Activated CD4-positive, alpha-beta memory T cell treated with anti-CD3 and anti-CD28 coated beads for 36 hours (primary cell): Measurements from ENCODE around the gene CCDC184. TPM values are rescaled to one million over a fixed set of nuclear protein-coding genes. Genes with fewer than 3 reads are reported as not detected.
A peak's percentile ranks its signal among the peaks of the same experiment; 100 is the strongest.

Experiments used
- CTCF ChIA-PET: fragments of 350-600 bp; sonication (Branson Sonifier 250); formaldehyde crosslinking; loops from one replicate; lab custom pipeline; 2021; ENCODE audit warnings: antibody characterized with exemption, inconsistent platforms; lab: Charles Lee
- POLR2A ChIA-PET: fragments of 350-600 bp; sonication (Branson Sonifier 250); formaldehyde crosslinking; loops from one replicate; lab custom pipeline; 2021; ENCODE audit warnings: antibody characterized with exemption; lab: Charles Lee
- DNase-seq: peaks from one replicate; pipeline ENCODE4 v3.0.0-alpha.2; 2020
- H3K27ac Mint-ChIP-seq: one replicate; pipeline ENCODE4 v1.8.0; 2021; ENCODE audit warnings: mixed read lengths
- H3K27me3 Mint-ChIP-seq: one replicate; pipeline ENCODE4 v1.8.0; 2021; ENCODE audit warnings: mixed read lengths
- H3K36me3 Mint-ChIP-seq: one replicate; pipeline ENCODE4 v1.8.0; 2021; ENCODE audit warnings: mixed read lengths
- H3K4me1 Mint-ChIP-seq: one replicate; pipeline ENCODE4 v1.8.0; 2021; ENCODE audit warnings: low read depth, mixed read lengths
- H3K4me3 Mint-ChIP-seq: one replicate; pipeline ENCODE4 v1.8.0; 2021; ENCODE audit warnings: mild to moderate bottlenecking, mixed read lengths
- H3K9me3 Mint-ChIP-seq: one replicate; pipeline ENCODE4 v1.8.0; 2021; ENCODE audit warnings: mixed read lengths
- intact Hi-C: fragments of 100-400 bp; cut with micrococcal nuclease; formaldehyde crosslinking; loops from one replicate; pipeline ENCODE4 v1.15.1; 2023
- total RNA-seq, 2 experiments: library from RNA; stranded (reverse); gene quantifications; one replicate each; pipeline ENCODE4 v1.2.3, GENCODE V29; 2021

CCDC184 gene
- total RNA-seq, 2 experiments from 2014 or later, result 0.36 to 0.40 TPM

DNA sequence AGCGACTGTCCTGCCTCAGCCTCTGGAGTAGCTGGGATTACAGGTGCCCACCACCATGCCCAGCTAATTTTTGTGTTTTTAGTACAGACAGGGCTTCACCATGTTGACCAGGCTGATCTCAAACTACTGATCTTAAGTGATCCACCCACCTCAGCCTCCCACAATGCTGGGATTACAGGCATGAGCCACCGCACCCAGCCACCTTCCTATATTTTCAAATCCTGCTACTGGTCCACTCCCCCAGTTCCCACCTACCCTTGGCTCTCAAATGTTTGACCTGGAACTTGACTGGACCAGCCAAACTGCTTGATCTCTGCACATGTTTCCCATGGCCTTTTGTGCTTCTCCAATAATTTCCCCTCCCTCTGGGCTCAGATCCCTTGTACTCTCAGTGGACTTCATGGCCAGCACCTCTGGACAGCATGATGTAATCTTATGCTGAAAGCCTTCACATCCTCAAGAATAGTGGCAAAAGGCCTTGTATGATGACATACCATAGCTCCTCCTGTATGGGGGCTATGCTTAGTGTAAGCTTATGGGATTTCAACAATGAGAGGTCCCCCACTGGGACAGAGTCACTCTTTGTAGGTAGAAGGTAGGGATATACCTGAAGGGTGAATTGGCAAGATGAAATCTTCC lies 2.5 kb upstream of the CCDC184 start:
- ChIA-PET POLR2A (no interaction called here), CTCF (interaction anchor here (1.5 kb wide), 1 partner anchor 16 kb away, joined by 5 read pairs; no protein-coding TSS in a partner anchor)
- Mint-ChIP-seq H3K27ac (no peak overlapping the region), H3K4me3 (no peak overlapping the region), H3K36me3 (no peaks in the 10 kb centered on the region), H3K4me1 (peaks cover 23% of the 10 kb centered on the region), H3K27me3 (peaks cover 22% of the 10 kb centered on the region), H3K9me3 (no peaks in the 10 kb centered on the region)
- intact Hi-C loops, result loop anchor here (5.0 to 10.0 kb wide), 2 partner anchors 436 to 476 kb away; partner anchors contain the start of gene RPAP3
- no peak for DNase-seq

- Mint-ChIP-seq H3K4me3 (peak overlapping the region; percentile 92), H3K4me1 (peaks cover 19% of the 10 kb centered on the region), H3K9me3 (no peaks in the 10 kb centered on the region), H3K36me3 (no peaks in the 10 kb centered on the region), H3K27me3 (peaks cover 24% of the 10 kb centered on the region), H3K27ac (no peak overlapping the region)
- ChIA-PET CTCF (interaction anchor here (0.6 to 2.5 kb wide), 21 partner anchors 8 to 440 kb away, joined by 3 to 36 read pairs (median 4); partner anchors contain the start of genes ASB8 and SENP1), POLR2A (interaction anchor here (1.2 to 1.7 kb wide), 3 partner anchors 10 to 25 kb away, joined by 4 to 11 read pairs (median 5); partner anchors contain the start of gene ASB8)
- intact Hi-C loops, result loop anchor here (1.0 to 10.0 kb wide), 4 partner anchors 16 to 478 kb away; partner anchors contain the start of genes ASB8 and RPAP3
- no peak for DNase-seq
Observed at GRCh38 chr12:48182631-48183030, 813 bp upstream of the CCDC184 start.

GRCh38 chr12:48183876-48184548 lies 568 bp downstream of the CCDC184 start:
- CTCF ChIA-PET, result interaction anchor here (0.9 to 2.5 kb wide), 7 partner anchors 15 to 441 kb away, joined by 3 to 36 read pairs (median 4); partner anchors contain the start of gene SENP1
- POLR2A ChIA-PET, result interaction anchor here (1.7 kb wide), 2 partner anchors 14 to 27 kb away, joined by 5 to 11 read pairs; partner anchors contain the start of gene ASB8
- intact Hi-C loops, result loop anchor here (1.0 to 10.0 kb wide), 4 partner anchors 14 to 479 kb away; partner anchors contain the start of genes ASB8 and RPAP3
- H3K27ac Mint-ChIP-seq, result no peak overlapping the region
- peak; percentile 25 for DNase-seq
- H3K36me3 Mint-ChIP-seq, result no peaks in the 10 kb centered on the region
- H3K9me3 Mint-ChIP-seq, result no peaks in the 10 kb centered on the region
- H3K4me3 Mint-ChIP-seq, result peak overlapping the region; percentile 92
- H3K27me3 Mint-ChIP-seq, result peaks cover 24% of the 10 kb centered on the region
- H3K4me1 Mint-ChIP-seq, result peaks cover 19% of the 10 kb centered on the region

DNA sequence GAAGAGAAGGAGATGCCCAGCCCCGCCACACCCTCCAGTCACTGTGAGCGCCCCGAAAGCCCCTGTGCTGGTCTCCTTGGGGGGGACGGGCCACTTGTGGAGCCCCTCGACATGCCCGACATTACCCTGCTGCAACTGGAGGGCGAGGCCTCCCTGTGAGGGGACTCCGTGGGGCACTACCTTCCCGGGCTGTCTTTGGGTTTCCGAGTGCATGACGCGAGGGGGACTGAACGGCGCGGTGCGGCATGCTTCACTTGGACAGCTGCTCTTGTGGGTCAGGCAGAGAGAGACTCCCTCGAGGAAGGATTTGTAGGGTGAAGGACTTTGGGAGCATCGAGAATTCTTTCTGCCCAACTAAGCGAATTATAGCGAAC lies 1.1 kb downstream of the CCDC184 start:
- ChIA-PET CTCF (interaction anchor here (2.5 kb wide), 1 partner anchor 14 kb away, joined by 36 read pairs; no protein-coding TSS in a partner anchor), POLR2A (no interaction called here)
- H3K27me3 Mint-ChIP-seq, result peaks cover 24% of the 10 kb centered on the region
- H3K4me1 Mint-ChIP-seq, result peaks cover 19% of the 10 kb centered on the region
- no peak for DNase-seq
- H3K9me3 Mint-ChIP-seq, result no peaks in the 10 kb centered on the region
- intact Hi-C loops, result loop anchor here (5.0 to 10.0 kb wide), 2 partner anchors 433 to 480 kb away; partner anchors contain the start of gene RPAP3
- peak overlapping the region; percentile 71 for H3K4me3 Mint-ChIP-seq
- H3K36me3 Mint-ChIP-seq, result no peaks in the 10 kb centered on the region
- H3K27ac Mint-ChIP-seq, result no peak overlapping the region

- Mint-ChIP-seq H3K4me1 (peaks cover 22% of the 10 kb centered on the region), H3K9me3 (no peaks in the 10 kb centered on the region), H3K36me3 (no peaks in the 10 kb centered on the region), H3K4me3 (no peak overlapping the region), H3K27me3 (peaks cover 24% of the 10 kb centered on the region), H3K27ac (no peak overlapping the region)
- intact Hi-C loops, result loop anchor here (5.0 to 10.0 kb wide), 2 partner anchors 183 to 481 kb away; partner anchors contain the start of genes COL2A1 and RPAP3
- no peak for DNase-seq
- POLR2A ChIA-PET, result interaction anchor here (1.2 kb wide), 1 partner anchor 14 kb away, joined by 3 read pairs; no protein-coding TSS in a partner anchor
- CTCF ChIA-PET, result interaction anchor here (1.3 to 1.6 kb wide), 2 partner anchors 10 to 222 kb away, joined by 3 to 4 read pairs; partner anchors contain the start of gene TMEM106C
Observed at GRCh38 chr12:48185181-48185919, 1.9 kb downstream of the CCDC184 start.

GRCh38 chr12:48187916-48188695 lies 4.7 kb downstream of the CCDC184 start:
- ChIA-PET POLR2A (no interaction called here), CTCF (interaction anchor here (0.8 to 4.7 kb wide), 5 partner anchors 8 to 430 kb away, joined by 3 to 65 read pairs (median 6); partner anchors contain the start of gene ASB8)
- Mint-ChIP-seq H3K4me3 (no peak overlapping the region), H3K27me3 (peaks cover 26% of the 10 kb centered on the region), H3K9me3 (no peaks in the 10 kb centered on the region), H3K4me1 (peaks cover 10% of the 10 kb centered on the region), H3K27ac (no peak overlapping the region), H3K36me3 (no peaks in the 10 kb centered on the region)
- DNase-seq, result no peak
- intact Hi-C loops, result loop anchor here (5.0 to 10.0 kb wide), 2 partner anchors 186 to 483 kb away; partner anchors contain the start of genes COL2A1 and RPAP3

DNA sequence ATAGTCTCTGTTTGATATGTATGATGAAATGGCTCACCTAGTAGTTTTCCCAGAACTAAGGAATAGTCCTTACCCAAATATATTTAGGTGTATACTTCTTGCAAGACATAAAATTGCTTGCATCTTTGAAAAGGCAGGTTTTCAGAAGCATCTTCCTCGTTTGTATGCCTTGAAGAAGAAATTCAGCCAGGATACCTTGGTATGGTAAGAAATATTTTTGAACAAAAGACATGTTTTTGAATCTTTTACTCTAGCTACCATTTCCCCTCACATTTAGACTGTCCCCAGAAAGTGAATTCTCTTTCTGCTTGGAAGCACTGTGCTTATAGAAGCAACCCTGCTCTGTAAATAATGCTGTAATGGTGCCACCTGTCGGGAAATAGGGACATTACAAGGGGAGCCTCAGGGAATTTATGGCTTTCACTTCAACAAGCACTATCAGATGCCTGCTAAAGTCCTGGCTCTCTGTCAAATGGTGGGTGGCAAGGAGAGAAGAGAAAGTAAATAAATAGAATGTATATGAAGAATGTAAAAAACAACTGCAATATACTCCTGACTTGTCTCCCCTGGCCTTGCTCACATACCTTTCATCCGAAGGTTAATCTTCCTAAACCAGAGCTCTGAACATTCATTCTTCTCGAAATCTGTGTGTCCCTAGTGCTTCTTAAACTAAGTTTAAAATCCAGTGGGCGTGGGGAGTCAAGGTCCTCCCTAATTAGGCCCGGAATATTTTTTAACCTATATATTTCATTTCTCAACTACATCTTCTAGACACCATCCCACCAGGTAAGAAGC lies 6.1 kb downstream of the CCDC184 start:
- ChIA-PET POLR2A (interaction anchor here (1.3 kb wide), 1 partner anchor 8 kb away, joined by 3 read pairs; no protein-coding TSS in a partner anchor), CTCF (interaction anchor here (0.5 to 4.7 kb wide), 18 partner anchors 10 to 267 kb away, joined by 3 to 65 read pairs (median 3); partner anchors contain the start of gene ASB8)
- DNase-seq, result peak; percentile 79
- peaks cover 5% of the 10 kb centered on the region for H3K4me1 Mint-ChIP-seq
- no peaks in the 10 kb centered on the region for H3K9me3 Mint-ChIP-seq
- intact Hi-C loops, result loop anchor here (1.0 to 10.0 kb wide), 3 partner anchors 187 to 485 kb away; partner anchors contain the start of genes COL2A1, RPAP3 and TMEM106C
- peaks cover 26% of the 10 kb centered on the region for H3K27me3 Mint-ChIP-seq
- H3K4me3 Mint-ChIP-seq, result no peak overlapping the region
- no peaks in the 10 kb centered on the region for H3K36me3 Mint-ChIP-seq
- no peak overlapping the region for H3K27ac Mint-ChIP-seq

- CTCF ChIA-PET, result no interaction called here
- POLR2A ChIA-PET, result no interaction called here
- intact Hi-C loops, result no loop called here
- Mint-ChIP-seq H3K4me1 (peaks cover 3% of the 10 kb centered on the region), H3K4me3 (no peak overlapping the region), H3K36me3 (no peaks in the 10 kb centered on the region), H3K9me3 (no peaks in the 10 kb centered on the region), H3K27ac (no peak overlapping the region), H3K27me3 (peaks cover 12% of the 10 kb centered on the region)
- DNase-seq, result no peak
Observed at GRCh38 chr12:48191096-48191495, 7.7 kb downstream of the CCDC184 start.

- intact Hi-C loops, result no loop called here
- H3K9me3 Mint-ChIP-seq, result no peaks in the 10 kb centered on the region
- H3K36me3 Mint-ChIP-seq, result no peaks in the 10 kb centered on the region
- CTCF ChIA-PET, result interaction anchor here (1.4 kb wide), 2 partner anchors 10 to 425 kb away, joined by 4 to 5 read pairs; partner anchors contain the start of gene CCDC184
- H3K4me1 Mint-ChIP-seq, result peaks cover 11% of the 10 kb centered on the region
- H3K4me3 Mint-ChIP-seq, result no peak overlapping the region
- no peak for DNase-seq
- H3K27me3 Mint-ChIP-seq, result peaks cover 7% of the 10 kb centered on the region
- H3K27ac Mint-ChIP-seq, result no peak overlapping the region
- POLR2A ChIA-PET, result interaction anchor here (1.4 kb wide), 1 partner anchor 10 kb away, joined by 4 read pairs; the partner anchor contains the start of gene CCDC184
Observed at GRCh38 chr12:48192861-48193260, 9.4 kb downstream of the CCDC184 start.

DNA sequence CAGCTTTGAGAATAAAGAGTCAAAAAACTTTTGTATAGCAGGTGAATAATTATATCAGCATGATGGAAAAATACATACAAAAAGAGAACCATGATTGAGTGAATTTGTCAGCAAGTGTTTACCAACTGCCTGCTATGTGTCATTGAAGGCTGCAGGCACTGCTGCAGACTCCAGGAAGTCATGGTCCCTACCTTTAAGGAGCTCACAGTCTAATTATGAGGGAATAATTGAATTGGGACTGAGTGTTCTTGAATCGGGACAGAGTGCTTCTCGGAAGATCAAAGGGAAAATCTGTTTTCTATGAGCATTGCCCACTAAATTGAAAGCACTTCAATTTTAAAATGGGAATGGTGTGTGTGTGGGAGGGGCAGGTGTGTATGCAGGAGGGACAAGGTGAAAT lies 10.2 kb downstream of the CCDC184 start:
- intact Hi-C loops, result no loop called here
- Mint-ChIP-seq H3K36me3 (peaks cover 3% of the 10 kb centered on the region), H3K9me3 (no peaks in the 10 kb centered on the region), H3K4me1 (peaks cover 11% of the 10 kb centered on the region), H3K4me3 (no peak overlapping the region), H3K27me3 (peaks cover 7% of the 10 kb centered on the region), H3K27ac (no peak overlapping the region)
- CTCF ChIA-PET, result interaction anchor here (1.4 kb wide), 3 partner anchors 11 to 424 kb away, joined by 4 to 5 read pairs (median 4); partner anchors contain the start of gene CCDC184
- DNase-seq, result no peak
- POLR2A ChIA-PET, result interaction anchor here (1.4 kb wide), 1 partner anchor 11 kb away, joined by 4 read pairs; the partner anchor contains the start of gene CCDC184
